GM19023 (cell line): ENCODE measurements around the gene OR2T3.
"Not testable (repeated sequence)": the region's sequence is repeated elsewhere in the genome, so short reads cannot be mapped to it uniquely, and the experiment has no call there.

Source experiments
- ATAC-seq: cut with Tn5 transposase; IDR thresholded peaks from one replicate; pipeline ENCODE4 v1.9.1; 2021; ENCODE audit warnings: mild to moderate bottlenecking, moderate library complexity; ENCODE audit not compliant: unreplicated experiment

OR2T3 gene

DNA sequence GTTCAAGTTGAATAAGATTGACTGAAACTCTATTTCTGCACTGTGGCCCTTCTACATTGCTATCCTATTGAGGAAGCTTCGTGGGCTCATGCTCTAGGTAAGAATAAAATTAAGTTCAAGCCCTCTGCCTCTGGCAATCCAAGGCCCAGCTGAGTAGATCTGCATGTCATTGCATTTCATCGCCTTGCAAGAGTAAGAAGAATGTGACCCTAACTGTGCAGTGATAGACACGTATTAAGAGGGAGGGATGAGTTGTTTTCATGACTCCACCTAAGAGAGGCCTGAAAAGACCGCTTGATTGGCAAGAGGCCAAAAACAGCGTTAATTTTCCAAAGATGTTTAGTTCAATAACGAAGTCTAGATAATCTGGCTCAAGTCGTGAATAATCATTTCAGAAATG is 14.0 kb upstream of the OR2T3 start:
- ATAC-seq: not testable (repeated sequence)

DNA sequence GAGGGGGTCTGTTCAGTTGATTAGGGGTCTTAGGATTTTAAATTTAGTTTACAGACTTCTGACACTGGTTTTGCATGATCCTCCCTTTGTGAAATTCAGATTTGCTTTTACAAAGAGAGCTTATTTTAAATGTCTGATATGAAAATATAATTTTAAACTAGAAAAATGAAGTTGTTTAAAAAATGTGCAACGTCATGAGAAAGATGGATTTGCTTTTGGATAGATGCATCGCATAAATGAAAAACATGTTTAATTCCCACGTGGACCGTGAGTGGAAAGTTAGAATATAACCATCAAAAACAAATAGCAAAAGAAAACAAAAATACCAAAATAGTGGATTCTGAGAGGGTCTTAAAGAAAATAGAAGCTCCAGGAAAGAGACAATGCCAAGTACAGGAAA is 2.0 kb upstream of the OR2T3 start:
- no peak for ATAC-seq

DNA sequence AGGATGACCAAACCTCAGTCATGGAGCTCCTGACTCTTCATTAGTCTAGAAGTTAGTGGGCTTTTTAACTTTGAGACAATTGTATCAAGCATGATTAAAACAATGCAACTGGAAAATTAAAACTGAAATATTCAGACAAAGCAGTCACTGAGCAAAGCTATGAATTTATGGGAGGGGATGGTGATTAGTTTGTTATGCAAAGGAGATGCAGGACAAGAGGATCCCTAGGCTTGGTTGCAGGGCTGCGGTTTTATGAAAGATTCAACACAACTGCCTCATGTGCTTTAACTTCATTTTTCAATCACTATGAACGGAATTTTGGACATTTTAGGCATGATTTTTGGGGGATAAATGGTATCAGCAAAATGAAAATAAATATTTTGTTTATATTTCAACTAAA is 1.0 kb upstream of the OR2T3 start:
- not testable (repeated sequence) for ATAC-seq

DNA sequence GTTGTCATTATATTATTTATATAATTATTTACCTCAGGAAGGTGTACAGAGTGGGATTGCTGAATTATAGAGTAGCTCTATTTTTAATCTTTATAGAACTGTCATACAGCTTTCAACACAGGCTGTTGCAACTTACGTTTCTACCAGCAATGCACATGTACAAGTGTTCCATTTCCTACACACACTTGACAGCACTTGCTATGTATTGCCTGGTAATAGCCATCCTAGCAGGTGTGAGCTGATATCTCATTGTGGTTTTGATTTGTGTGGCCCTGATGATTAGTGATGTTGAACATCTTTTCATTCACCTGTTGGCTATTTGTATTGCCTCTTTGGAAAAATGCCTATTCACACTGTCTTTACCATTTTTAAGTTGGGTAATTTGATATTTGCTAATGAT is 2.5 kb downstream of the OR2T3 start:
- peak; percentile 90 for ATAC-seq

DNA sequence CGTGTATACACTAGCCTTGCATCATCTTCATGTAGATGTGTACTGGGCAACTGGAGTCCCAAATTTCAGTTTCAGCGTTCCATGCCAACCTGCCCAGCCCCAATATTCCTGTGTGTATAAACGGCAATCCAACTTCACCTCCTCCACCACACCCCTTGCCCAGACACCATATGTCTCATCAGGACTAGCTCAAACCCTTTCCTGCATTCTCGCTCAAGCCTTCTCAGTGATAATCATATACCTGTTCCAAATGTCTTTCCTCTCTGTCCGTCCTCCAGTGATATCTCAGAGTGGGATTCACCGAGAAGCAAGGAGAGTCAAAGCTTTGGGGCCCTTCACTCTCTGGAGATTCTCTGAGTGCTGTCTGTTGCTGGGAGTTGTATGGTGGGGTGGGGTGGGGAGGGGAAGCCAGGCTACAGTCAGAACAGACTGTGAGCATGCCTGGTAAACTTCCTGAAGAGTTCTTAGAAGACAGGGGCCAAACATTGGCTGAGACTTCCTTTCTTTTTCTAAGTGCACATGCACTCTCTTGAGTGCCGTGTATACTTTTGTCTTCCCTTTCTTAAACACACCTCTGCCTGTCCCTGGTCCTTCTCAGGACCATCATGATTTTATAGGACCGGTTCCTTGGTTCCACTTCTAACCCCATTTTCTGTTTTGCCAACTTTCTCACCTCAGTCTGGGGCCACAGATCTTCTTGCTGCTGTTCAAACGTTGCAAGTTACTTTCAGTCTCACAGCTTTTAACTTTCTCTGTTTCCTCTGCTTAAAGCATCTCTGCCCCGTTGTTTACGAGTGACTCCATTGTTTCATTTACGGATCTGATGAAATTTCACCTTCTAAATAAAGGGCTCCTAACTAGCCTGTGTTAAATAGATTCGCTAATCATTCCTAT is 8.8 kb downstream of the OR2T3 start:
- ATAC-seq: peak; percentile 75

DNA sequence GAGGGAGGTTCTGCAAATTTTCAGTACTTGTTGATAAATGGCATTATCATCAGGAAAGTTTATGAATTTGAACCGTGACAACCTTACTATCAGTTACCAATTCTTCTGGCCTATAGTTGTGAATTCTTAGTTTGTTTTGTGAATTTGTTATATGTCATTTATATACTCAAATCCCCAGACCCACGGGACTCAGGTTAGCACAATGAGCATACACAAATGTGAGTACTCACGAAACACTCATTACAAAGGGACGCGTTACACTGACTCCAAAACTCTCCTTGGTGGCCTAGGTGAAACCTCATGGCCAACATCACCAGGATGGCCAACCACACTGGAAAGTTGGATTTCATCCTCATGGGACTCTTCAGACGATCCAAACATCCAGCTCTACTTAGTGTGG is 15.1 kb downstream of the OR2T3 start, which contains the start of gene OR2T5:
TSS of gene OR2T5 (plus strand) at position 301 of the 400 bp plus-strand sequence. CDS start at position 301, 0 bp downstream.
- ATAC-seq: not testable (repeated sequence)

DNA sequence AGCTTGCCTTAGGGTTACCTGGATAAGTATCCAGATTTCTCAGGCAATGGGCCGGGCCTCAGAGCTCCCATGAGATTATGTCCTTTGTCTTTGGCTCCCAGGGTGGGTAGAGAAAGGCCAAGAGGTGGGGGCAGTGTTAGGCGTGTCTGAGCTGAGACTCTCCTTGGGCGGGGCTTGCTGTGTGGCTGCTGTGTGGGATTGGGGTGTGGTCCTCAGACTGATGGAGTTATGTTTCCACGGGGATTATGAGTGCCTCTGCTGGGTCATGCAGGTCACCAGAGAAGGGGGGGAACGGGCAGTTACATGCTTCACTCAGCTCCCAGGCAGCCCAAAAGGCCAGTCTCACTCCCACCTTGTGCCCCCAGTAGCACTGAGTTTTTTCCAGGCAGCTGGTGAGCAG is 23.5 kb downstream of the OR2T3 start:
- ATAC-seq: not testable (repeated sequence)

DNA sequence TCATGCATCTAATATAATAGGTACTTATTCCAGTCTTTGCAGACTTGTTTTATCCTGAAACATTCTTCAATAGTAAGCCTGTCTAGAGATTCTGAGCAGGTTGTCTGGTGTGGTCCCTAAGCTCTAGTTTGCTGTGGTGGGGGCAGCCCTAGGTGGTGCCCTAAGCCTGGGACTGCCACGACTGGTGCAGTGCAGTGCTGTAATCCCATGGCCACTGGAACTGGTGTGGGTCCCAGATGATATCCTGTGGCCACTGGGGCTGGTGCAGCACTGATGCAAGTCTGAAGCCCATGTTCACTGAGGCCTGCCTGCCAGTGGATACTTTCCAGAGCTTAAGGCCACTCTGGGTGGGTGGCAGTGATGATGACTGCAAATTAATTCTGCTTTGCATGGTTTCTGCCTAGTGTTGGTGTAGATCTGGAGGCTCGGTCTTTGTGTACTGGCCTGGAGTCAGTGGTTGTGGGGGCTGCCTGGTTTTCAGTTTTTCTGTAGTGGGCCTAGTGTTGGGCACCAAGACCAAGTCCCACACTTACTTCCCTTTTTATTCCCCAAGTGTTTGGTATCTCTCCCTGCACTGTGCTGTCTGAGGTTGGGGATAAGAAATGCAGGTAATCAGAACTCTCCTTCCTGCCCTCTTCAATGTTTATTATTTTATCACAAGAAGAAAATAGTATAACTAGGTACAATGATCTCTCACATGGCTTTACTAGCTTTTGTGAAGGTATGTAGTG is 27.3 kb downstream of the OR2T3 start:
- not testable (repeated sequence) for ATAC-seq

DNA sequence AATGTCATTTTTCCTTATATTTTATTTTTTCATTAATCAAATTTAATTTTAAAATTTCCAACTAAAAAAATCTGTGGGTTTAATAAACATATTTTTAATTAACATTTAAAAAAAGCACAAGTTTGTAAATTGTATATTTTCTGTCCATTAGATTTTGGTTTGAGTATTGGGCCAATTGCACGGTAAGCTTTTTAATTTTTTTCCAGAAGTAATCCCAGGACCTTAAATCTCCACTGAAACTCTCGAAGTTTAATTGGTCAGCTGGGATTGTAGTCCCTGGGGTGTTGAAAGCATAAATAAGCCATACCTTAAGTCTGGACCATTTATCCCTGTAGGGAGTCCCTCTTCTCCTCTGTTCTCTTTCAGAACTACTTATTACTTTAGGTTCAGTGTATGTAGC is 34.6 kb downstream of the OR2T3 start, which contains the start of gene OR2G6:
TSS of gene OR2G6 (plus strand) at position 301 of the 400 bp plus-strand sequence. CDS start 13,574 bp downstream, outside the sequence.
- not testable (repeated sequence) for ATAC-seq

DNA sequence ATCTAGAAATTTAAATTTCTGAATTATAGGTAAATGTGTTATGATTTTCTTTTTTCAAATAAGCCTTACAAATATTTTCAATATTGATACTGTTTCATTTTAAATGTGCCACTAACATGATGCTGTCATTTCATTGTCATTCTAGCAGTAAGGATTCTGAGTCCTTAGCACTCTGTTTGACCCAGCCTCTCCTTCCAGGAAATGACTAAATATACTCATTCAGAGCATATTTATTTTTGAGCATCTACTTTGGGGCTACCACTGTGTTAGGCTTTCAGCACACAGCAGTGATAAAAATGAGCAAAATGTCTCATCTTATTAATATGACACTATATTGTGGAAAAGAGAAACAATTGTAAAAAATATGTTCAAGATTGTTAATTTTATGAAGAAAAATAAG is 37.1 kb downstream of the OR2T3 start:
- not testable (repeated sequence) for ATAC-seq

DNA sequence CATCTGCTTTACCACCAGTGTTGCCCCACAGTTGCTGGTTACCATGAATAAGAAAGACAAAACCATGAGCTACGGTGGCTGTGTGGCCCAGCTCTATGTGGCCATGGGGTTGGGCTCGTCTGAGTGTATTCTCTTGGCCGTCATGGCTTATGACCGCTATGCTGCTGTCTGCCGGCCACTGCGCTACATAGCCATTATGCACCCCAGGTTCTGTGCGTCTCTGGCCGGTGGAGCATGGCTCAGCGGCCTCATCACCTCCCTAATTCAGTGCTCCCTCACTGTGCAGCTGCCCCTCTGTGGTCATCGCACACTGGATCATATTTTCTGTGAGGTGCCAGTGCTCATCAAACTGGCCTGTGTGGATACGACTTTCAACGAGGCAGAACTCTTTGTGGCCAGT is 48.7 kb downstream of the OR2T3 start:
- no peak for ATAC-seq
